Hepatocyte (in vitro differentiated cells): Measurements from ENCODE around the gene GOLGA6L26.
"Not testable (repeated sequence)": the region's sequence is repeated elsewhere in the genome, so short reads cannot be mapped to it uniquely, and the experiment has no call there.

Experiments
- CTCF ChIP-seq: fragments of 200-600 bp; sonication (generic); IDR thresholded peaks from 2 replicates; pipeline ENCODE4 v1.5.1; 2016; ENCODE audit warnings: antibody characterized with exemption, mild to moderate bottlenecking; ENCODE audit not compliant: poor library complexity
- EZH2 ChIP-seq: fragments of 200-600 bp; sonication (generic); IDR thresholded peaks from 2 replicates; pipeline ENCODE4 v1.6.1; 2016; ENCODE audit warnings: antibody characterized with exemption, mild to moderate bottlenecking, borderline replicate concordance
- EZH2phosphoT487 ChIP-seq: fragments of 200-600 bp; sonication (generic); IDR thresholded peaks from one replicate; pipeline ENCODE4 v1.6.1; 2018; ENCODE audit warnings: antibody characterized with exemption, mild to moderate bottlenecking, low read depth, moderate library complexity; ENCODE audit not compliant: unreplicated experiment, severe bottlenecking

GRCh38 chr15:23304267-23304666 lies 29.7 kb downstream of the GOLGA6L26 start:
- not testable (repeated sequence) for TF ChIP-seq CTCF, EZH2, EZH2phosphoT487
